Neural cell (in vitro differentiated cells): ENCODE measurements around the gene PIK3R6.

ENCODE experiments used
- EZH2 ChIP-seq: fragments of 200-600, 300-800 bp; shearing (Covaris generic), sonication (generic); IDR thresholded peaks from 2 replicates; pipeline ENCODE4 v1.6.1; 2014; ENCODE audit warnings: antibody characterized with exemption, low read length, borderline replicate concordance, mild to moderate bottlenecking; ENCODE audit not compliant: insufficient read depth, poor library complexity, severe bottlenecking
- SMC3 ChIP-seq: fragments of 450-650 bp; conservative IDR thresholded peaks from 2 replicates; pipeline ENCODE4 v1.6.1; 2014; ENCODE audit warnings: antibody characterized with exemption, mild to moderate bottlenecking, moderate library complexity; ENCODE audit not compliant: poor library complexity
- TAF1 ChIP-seq: IDR thresholded peaks from 2 replicates; pipeline ENCODE4 v1.6.1; 2012; ENCODE audit warnings: low read depth
- TF ChIP-seq, protein P1 (sequence below): fragments of 450-650 bp; IDR thresholded peaks from 2 replicates; pipeline ENCODE4 v1.5.1; 2014; ENCODE audit warnings: antibody characterized with exemption, mild to moderate bottlenecking, moderate library complexity; ENCODE audit not compliant: poor library complexity, severe bottlenecking

- TF ChIP-seq, protein P1, sequence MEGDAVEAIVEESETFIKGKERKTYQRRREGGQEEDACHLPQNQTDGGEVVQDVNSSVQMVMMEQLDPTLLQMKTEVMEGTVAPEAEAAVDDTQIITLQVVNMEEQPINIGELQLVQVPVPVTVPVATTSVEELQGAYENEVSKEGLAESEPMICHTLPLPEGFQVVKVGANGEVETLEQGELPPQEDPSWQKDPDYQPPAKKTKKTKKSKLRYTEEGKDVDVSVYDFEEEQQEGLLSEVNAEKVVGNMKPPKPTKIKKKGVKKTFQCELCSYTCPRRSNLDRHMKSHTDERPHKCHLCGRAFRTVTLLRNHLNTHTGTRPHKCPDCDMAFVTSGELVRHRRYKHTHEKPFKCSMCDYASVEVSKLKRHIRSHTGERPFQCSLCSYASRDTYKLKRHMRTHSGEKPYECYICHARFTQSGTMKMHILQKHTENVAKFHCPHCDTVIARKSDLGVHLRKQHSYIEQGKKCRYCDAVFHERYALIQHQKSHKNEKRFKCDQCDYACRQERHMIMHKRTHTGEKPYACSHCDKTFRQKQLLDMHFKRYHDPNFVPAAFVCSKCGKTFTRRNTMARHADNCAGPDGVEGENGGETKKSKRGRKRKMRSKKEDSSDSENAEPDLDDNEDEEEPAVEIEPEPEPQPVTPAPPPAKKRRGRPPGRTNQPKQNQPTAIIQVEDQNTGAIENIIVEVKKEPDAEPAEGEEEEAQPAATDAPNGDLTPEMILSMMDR: no peak
- TF ChIP-seq TAF1 (no peak), SMC3 (no peak), EZH2 (no peak)
Measured at GRCh38 chr17:8870406-8871040, 3.0 kb upstream of the PIK3R6 start.
